Suprapubic skin (tissue), 4 donors: ENCODE data around the gene PCDHGC4. TPM values are rescaled to one million over a fixed set of nuclear protein-coding genes. Genes with fewer than 3 reads are reported as not detected.

ENCODE experiments used
- DNase-seq, 2 donors: peaks; one replicate each; pipeline ENCODE4 v3.0.0-alpha.2; 2019; ENCODE audit warnings: low spot score in 2 of 2
- H3K27ac ChIP-seq: fragments of 200-600 bp; sonication (generic); one replicate; pipeline ENCODE4 v1.5.1; 2019
- H3K27me3 ChIP-seq: fragments of 200-600 bp; sonication (generic); one replicate; pipeline ENCODE4 v1.5.1; 2019
- H3K36me3 ChIP-seq: fragments of 200-600 bp; sonication (generic); one replicate; pipeline ENCODE4 v1.5.1; 2019
- H3K4me1 ChIP-seq: fragments of 200-600 bp; sonication (generic); one replicate; pipeline ENCODE4 v1.5.1; 2019
- H3K4me3 ChIP-seq: fragments of 200-600 bp; sonication (generic); one replicate; pipeline ENCODE4 v1.5.1; 2019; ENCODE audit warnings: mild to moderate bottlenecking
- H3K9me3 ChIP-seq: fragments of 200-600 bp; sonication (generic); one replicate; pipeline ENCODE4 v1.5.1; 2019
- EP300 ChIP-seq: sonication (generic); formaldehyde crosslinking; IDR thresholded peaks from one replicate; pipeline ENCODE4 v1.6.1; 2017; ENCODE audit warnings: antibody characterized with exemption
- POLR2A ChIP-seq, 2 donors: fragments of 450-650 bp; IDR thresholded peaks; one replicate each; pipeline ENCODE4 v1.6.1; 2017; ENCODE audit warnings: antibody characterized with exemption in 2 of 2, mild to moderate bottlenecking in 2 of 2, moderate library complexity in 2 of 2
- POLR2AphosphoS5 ChIP-seq, 3 donors: sonication (generic); formaldehyde crosslinking; IDR thresholded peaks; one replicate each; pipeline ENCODE4 v1.6.1; 2017; ENCODE audit warnings: antibody characterized with exemption in 3 of 3
- WGBS: methylation state at CpG from one replicate; pipeline ENCODE4 v1.1.5; 2018; 5-methylcytosine and 5-hydroxymethylcytosine counted together
- total RNA-seq, 4 donors: library from RNA; depleted of rRNA; stranded (reverse); fragments of >200 nt; gene quantifications; one replicate each; pipeline ENCODE4 v1.1.0, GENCODE V29; 2016
- TF ChIP-seq, protein P1 (sequence below), 2 donors: fragments of 200-600 bp in 1 of 2; fragments of 450-650 bp in 1 of 2; sonication (generic) in 1 of 2; IDR thresholded peaks; one replicate each; pipeline ENCODE4 v1.5.1; 2016 to 2019; ENCODE audit warnings: antibody characterized with exemption in 2 of 2, mild to moderate bottlenecking in 1 of 2, moderate library complexity in 1 of 2

The PCDHGC4 gene
- total RNA-seq, 4 donors from 2014 or later: 2.7 to 30.6 (median 15.0) TPM

DNA sequence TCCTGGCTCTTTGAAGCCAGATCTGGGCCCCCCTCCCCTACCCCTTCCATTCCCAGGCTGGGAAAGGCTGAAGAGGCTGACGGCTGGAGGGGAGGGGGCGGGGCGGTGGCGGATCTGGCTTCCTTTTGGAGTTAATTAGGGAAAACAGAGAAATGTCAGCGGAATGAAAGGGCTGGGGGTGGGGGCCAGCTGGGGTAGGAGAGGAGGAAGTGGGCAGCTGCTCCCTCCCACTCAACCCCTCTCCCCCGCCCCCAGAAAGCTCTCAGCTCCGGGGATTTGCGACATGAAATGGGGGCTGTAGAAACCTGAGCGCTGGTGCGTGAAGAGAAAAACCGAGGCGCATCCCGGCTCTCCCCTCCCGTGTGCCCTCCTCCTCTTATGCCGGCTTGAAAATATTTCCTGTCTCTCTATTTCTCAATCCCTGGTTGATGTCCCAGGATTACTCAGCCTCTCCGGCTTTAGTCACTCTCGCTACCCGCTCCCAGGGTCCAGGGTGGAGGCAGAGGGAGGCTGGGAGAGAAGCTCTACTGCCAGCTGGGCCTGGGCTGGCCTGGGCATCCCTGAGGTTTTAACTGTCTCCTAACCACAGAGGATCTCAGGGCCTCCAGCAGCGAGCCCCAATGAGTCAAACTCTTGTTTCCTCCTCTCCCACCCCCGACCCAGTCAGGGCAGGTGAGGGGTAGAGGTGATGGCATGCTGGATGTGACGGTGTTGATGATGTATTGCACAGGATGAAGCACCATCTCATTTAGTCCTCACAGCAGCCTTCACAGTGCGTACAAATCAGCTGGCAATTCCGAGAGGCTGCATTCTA, 24.2 kb downstream of the PCDHGC4 start:
- Histone ChIP-seq H3K4me1 (peaks cover 53% of the 10 kb centered on the region), H3K9me3 (no peaks in the 10 kb centered on the region), H3K4me3 (peak overlapping the region; percentile 32), H3K27ac (peak overlapping the region; percentile 83), H3K36me3 (peaks cover 39% of the 10 kb centered on the region), H3K27me3 (no peaks in the 10 kb centered on the region)
- no peak for TF ChIP-seq POLR2A (IDR thresholded peaks at IDR 0.05)
- TF ChIP-seq POLR2AphosphoS5 (IDR thresholded peaks at IDR 0.05): no peak
- no peak for TF ChIP-seq EP300
- TF ChIP-seq, protein P1, sequence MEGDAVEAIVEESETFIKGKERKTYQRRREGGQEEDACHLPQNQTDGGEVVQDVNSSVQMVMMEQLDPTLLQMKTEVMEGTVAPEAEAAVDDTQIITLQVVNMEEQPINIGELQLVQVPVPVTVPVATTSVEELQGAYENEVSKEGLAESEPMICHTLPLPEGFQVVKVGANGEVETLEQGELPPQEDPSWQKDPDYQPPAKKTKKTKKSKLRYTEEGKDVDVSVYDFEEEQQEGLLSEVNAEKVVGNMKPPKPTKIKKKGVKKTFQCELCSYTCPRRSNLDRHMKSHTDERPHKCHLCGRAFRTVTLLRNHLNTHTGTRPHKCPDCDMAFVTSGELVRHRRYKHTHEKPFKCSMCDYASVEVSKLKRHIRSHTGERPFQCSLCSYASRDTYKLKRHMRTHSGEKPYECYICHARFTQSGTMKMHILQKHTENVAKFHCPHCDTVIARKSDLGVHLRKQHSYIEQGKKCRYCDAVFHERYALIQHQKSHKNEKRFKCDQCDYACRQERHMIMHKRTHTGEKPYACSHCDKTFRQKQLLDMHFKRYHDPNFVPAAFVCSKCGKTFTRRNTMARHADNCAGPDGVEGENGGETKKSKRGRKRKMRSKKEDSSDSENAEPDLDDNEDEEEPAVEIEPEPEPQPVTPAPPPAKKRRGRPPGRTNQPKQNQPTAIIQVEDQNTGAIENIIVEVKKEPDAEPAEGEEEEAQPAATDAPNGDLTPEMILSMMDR (IDR thresholded peaks at IDR 0.05): no peak
- DNase-seq: peak in 1 of 2 donors; percentile 86
- WGBS: 44% methylated on average over 18 of the region's 23 CpGs

DNA sequence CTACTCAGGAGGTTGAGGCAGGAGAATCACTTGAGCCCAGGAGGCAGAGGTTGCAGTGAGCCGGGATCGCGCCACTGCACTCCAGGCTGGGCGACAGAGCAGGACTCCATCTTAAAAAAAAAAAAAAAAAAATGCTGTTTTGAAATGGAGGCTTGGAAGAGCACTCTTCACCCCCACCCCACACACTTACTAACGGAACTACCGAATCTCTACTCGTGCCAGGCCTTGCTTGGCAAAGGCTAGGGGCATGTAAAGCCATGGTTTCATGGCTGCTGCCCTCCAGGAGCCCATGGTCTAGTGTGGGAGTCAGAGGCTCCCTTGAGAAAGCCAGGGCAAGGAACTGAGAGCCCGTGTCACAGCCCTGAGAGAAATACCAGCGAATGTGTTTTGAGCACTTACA, 25.3 kb downstream of the PCDHGC4 start:
- TF ChIP-seq, protein P1 (IDR thresholded peaks at IDR 0.05): no peak
- no peak for TF ChIP-seq EP300
- TF ChIP-seq POLR2AphosphoS5 (IDR thresholded peaks at IDR 0.05): no peak
- no peak for TF ChIP-seq POLR2A (IDR thresholded peaks at IDR 0.05)
- DNase-seq: no peak
- peaks cover 65% of the 10 kb centered on the region for H3K4me1 ChIP-seq
- no peaks in the 10 kb centered on the region for H3K27me3 ChIP-seq
- peak overlapping the region; percentile 83 for H3K27ac ChIP-seq
- no peaks in the 10 kb centered on the region for H3K9me3 ChIP-seq
- 79% methylated on average over 9 of the region's 9 CpGs for WGBS
- H3K4me3 ChIP-seq: no peak overlapping the region
- peaks cover 38% of the 10 kb centered on the region for H3K36me3 ChIP-seq

DNA sequence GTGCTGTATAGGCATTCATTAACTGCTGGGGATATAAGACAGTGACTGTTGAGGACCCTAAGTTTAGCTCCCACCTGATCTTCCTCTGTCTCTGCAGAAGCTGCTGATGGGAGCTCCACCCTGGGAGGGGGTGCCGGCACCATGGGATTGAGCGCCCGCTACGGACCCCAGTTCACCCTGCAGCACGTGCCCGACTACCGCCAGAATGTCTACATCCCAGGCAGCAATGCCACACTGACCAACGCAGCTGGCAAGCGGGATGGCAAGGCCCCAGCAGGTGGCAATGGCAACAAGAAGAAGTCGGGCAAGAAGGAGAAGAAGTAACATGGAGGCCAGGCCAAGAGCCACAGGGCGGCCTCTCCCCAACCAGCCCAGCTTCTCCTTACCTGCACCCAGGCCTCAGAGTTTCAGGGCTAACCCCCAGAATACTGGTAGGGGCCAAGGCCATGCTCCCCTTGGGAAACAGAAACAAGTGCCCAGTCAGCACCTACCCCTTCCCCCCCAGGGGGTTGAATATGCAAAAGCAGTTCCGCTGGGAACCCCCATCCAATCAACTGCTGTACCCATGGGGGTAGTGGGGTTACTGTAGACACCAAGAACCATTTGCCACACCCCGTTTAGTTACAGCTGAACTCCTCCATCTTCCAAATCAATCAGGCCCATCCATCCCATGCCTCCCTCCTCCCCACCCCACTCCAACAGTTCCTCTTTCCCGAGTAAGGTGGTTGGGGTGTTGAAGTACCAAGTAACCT, 26.2 kb downstream of the PCDHGC4 start:
- Histone ChIP-seq H3K9me3 (no peaks in the 10 kb centered on the region), H3K4me3 (no peak overlapping the region), H3K27ac (no peak overlapping the region), H3K36me3 (peaks cover 35% of the 10 kb centered on the region), H3K4me1 (peaks cover 73% of the 10 kb centered on the region), H3K27me3 (no peaks in the 10 kb centered on the region)
- 92% methylated on average over 14 of the region's 14 CpGs for WGBS
- TF ChIP-seq POLR2AphosphoS5 (IDR thresholded peaks at IDR 0.05) (no peak), EP300 (no peak), POLR2A (IDR thresholded peaks at IDR 0.05) (no peak)
- TF ChIP-seq, protein P1 (IDR thresholded peaks at IDR 0.05): no peak
- DNase-seq: no peak

DNA sequence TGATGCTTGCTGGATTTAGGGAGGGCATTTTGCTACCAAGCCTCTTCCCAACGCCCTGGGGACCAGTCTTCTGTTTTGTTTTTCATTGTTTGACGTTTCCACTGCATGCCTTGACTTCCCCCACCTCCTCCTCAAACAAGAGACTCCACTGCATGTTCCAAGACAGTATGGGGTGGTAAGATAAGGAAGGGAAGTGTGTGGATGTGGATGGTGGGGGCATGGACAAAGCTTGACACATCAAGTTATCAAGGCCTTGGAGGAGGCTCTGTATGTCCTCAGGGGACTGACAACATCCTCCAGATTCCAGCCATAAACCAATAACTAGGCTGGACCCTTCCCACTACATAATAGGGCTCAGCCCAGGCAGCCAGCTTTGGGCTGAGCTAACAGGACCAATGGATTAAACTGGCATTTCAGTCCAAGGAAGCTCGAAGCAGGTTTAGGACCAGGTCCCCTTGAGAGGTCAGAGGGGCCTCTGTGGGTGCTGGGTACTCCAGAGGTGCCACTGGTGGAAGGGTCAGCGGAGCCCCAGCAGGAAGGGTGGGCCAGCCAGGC, 27.0 kb downstream of the PCDHGC4 start:
- DNase-seq: no peak
- Histone ChIP-seq H3K4me1 (peaks cover 79% of the 10 kb centered on the region), H3K27me3 (no peaks in the 10 kb centered on the region), H3K4me3 (no peak overlapping the region), H3K36me3 (peaks cover 37% of the 10 kb centered on the region), H3K9me3 (no peaks in the 10 kb centered on the region), H3K27ac (peak overlapping the region; percentile 93)
- WGBS: 68% methylated on average over 4 of the region's 4 CpGs
- TF ChIP-seq, protein P1 (IDR thresholded peaks at IDR 0.05): no peak
- TF ChIP-seq POLR2AphosphoS5 (IDR thresholded peaks at IDR 0.05) (no peak), EP300 (no peak), POLR2A (IDR thresholded peaks at IDR 0.05) (no peak)
